Anterior cingulate cortex (tissue), 58 donors: ENCODE measurements around the gene NTHL1.
"Not testable (repeated sequence)": the region's sequence is repeated elsewhere in the genome, so short reads cannot be mapped to it uniquely, and the experiment has no call there.

Experiments used
- DNase-seq, 58 donors: peaks; one replicate each; lab custom pipeline; 2025; lab: John Stamatoyannopoulos, UW

Gene NTHL1

GRCh38 chr16:2016407-2016922, 31.2 kb downstream of the NTHL1 start:
- DNase-seq, result peak in 1 of 58 donors; percentile 11

DNA sequence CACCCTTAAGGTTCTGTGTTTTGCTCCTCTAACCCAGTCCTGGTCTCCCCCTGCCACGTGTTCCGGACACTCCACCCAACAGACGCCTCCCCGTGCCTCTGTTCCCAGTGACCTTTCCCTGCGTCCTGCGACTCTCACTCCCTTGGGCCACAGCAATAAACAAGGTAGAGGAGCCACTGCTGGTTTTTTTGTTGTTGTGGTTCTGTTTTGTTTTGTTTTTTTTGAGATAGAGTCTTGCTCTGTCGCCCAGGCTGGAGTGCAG, 31.8 kb downstream of the NTHL1 start:
- no peak for DNase-seq

- DNase-seq, result no peak
These were observed 32.3 kb downstream of the NTHL1 start for GRCh38 chr16:2015117-2015946.

- DNase-seq, result no peak
These were observed 34.1 kb downstream of the NTHL1 start for GRCh38 chr16:2013527-2013926.

- DNase-seq, result not testable (repeated sequence)
These were observed 35.9 kb downstream of the NTHL1 start for GRCh38 chr16:2011726-2012125.

GRCh38 chr16:2009791-2010510, 37.7 kb downstream of the NTHL1 start, which contains the start of gene ZNF598:
Gene ZNF598, minus strand, starts transcription at chr16:2009821.
- peak in 56 of 58 donors; percentile 15 to 89 (median 70) for DNase-seq

DNA sequence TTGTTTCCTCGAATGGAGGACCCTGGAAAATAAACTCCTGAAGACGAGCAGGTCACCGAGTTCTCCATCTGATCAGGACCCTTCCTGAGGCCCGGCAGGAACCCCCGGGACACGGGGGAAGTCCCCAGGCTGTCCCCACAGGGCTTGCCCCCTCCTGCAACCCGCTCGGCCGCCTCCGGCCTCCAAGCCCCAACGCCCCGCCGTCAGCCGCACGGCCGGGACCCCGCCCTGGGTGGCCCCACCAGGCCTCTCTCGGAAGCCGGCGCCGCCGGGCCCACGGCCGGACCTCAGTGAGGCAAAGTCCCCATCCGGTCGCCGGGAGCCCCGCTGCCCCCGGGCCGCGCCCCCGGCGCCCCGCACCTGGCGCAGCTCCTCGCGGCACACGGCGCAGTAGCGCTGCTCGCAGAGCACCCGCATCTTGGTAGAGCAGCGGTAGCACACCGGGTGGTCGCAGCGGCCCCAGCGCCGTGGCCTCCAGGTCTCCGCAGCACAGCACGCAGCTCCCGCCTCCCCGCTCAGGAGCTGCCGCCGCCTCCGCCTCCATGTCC, 38.4 kb downstream of the NTHL1 start:
- DNase-seq, result peak in 2 of 58 donors; percentile 44 to 45

DNA sequence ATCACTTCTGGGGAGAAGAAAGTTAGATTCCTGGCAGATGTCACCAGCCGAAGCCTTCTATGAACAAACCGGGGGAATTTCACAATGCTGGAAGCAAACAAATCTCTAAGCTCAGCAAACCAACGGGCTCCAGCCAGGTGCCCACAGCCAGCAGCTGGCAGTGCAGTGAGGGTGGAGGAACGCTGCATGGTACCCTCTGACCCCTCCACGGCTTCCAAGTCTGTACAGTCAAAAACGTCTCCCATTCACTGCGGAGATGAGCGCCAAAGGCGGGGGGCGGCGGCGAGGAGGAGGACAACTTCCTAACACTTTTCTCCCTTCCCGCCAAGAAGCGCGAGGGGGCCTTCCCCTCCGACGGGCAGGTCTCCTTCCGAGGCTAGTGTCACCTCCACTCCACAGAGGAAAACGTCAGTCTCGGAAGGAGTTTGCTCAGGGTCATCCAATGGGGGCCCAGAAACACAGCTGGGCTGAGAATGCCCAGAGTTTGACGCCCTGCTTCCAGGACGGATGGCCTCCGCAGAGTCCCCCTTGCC, 38.9 kb downstream of the NTHL1 start:
- DNase-seq, result no peak

DNA sequence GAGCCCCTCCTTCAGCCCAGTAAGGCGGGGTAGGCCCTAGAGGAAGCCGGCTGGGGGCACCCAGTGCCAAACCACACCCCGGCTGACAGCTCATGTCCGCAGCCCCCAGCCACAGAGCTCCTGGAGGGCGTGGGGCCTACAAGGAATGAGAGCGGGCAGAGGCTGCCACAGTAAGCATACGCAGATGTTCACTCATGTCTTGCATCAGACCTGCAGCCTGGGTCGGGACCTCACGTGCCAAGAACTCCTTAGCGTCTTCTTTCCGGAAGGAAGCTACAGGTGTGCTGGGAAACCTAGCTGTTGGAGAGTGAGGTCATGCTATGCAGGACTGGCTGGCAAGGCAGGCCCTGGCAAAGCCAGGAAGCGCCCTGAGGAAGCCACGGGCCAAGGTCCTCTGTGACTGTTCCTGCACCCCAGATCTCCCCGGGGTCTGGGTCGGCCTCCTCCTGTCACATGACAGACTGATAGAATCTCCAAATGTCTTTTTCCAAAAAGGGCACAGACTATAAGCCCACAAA, 39.6 kb downstream of the NTHL1 start:
- no peak for DNase-seq

- DNase-seq, result no peak
These were observed 40.4 kb downstream of the NTHL1 start for GRCh38 chr16:2007081-2007836.

GRCh38 chr16:2006317-2006716, 41.3 kb downstream of the NTHL1 start:
- no peak for DNase-seq

DNA sequence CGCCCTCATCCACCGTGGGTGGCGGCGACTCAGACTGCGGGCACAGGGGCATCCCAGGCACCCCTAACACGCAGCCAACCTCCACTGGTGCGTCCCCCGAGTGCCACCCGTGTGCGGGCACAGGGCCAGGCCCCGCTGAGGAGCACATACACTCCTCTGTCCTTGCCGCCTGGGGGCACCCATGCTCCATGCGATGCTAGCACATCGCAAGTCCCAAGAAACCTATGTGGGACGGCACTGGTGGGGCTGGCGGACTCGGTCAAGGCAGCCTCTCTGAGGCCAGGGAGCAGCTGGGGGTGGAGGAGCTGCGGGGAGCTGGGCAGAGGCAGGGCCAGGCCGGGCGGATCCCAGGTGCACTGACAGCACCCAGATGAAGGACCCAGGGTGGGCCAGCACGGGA, 42.0 kb downstream of the NTHL1 start:
- DNase-seq, result peak in 6 of 58 donors; percentile 16 to 55 (median 30)

DNA sequence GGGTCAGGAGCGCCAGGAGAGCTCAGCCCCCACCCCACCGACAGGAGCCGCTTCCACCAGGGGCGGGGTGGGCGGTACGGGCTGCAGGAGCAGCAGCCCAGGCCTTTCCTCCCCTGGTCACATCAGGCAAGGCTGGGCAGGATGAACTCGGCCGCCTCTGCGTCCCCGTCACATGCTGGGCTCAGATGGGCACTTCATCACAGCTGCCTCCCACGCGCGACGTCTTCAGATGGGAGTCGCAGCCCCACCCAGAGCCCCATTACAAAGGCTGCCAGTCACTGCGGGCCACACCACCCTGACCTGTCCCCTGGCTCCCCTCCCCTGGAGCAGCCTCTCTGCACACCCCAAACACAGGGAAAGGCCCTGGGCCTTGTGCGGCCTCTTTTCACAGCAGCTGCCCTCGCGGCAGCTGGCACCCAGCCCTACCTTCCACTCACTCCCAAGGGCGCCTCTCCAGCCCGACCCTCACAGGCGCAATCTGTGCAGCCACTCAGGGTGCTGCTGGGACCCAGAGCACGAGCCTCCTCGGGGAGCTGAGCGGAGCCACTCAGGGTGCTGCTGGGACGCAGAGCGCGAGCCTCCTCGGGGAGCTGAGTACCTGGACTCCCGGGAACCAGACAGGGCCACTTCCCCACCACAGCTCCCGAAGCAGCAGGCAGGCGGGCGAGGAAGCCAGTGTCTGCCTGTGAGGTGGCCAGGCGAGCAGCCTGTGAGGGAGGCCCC, 42.7 kb downstream of the NTHL1 start:
- DNase-seq, result no peak

DNA sequence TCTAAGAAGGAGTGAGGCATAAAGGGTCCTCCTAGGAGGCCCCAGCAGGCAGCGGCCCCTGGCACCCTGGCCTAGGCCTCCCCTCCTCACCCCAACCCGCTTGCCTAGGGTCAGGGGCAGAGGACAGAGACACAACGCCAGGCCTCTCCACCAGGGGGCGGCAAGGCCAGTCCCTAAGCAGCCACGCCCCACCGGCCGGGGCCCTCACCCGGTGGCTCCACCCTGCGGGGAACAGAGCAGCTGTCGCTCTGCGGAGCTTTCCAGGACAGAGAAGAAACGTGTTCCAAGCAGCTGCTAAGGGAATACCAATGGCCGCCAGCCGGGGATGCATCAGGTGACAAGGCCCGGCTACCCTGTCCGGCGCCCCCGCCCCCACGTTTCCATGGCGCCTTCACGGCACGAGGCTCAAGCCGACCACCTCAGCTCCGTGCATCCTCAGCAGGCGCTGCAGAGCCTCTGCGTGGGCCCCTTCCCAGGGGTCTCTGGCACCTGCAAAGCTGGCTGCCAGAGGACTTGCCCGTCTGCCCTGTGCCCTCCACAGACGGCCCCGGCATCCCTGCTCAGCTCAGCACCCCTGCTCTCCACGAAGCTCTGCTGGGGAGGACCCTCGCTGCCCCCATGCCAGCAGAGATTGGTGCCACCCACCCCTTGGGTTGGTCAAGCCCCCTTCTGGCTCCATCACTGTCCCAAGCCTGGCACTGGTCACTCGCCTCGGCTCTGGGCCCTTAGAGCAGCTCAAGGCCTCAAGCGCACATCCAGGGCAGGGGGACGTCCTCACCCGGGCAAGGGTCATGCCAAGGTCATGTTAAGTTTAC, 43.6 kb downstream of the NTHL1 start:
- DNase-seq, result peak in 52 of 58 donors; percentile 11 to 83 (median 54)

DNA sequence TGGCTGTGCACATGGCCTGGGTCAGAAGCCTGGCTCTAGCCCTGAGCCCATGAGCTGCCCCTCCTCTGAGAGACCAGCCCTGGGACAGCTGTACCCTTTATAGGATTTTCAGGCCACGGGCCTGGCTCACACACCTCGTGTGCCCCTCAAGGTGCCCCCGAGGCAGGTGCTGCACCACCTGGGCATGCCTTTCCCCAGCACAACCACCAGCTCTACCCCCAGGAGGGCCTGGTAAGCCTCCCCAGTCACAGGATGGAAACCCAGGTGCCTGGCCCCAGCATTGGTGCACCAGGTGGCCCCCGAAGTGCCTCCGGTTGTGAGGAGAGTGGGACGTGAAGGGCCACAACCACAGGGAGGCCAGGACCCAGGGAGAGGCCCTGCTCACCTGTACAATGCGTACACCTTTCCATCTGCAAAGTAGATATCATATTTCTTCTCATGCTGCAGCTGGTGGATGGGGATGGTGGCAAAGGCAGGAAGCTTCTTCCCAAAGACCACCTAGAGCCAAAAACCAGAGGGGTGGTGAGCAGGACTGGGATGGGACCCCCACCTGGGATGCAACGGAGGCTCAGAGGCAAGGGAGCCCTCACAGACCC, 44.3 kb downstream of the NTHL1 start:
- DNase-seq, result no peak

DNA sequence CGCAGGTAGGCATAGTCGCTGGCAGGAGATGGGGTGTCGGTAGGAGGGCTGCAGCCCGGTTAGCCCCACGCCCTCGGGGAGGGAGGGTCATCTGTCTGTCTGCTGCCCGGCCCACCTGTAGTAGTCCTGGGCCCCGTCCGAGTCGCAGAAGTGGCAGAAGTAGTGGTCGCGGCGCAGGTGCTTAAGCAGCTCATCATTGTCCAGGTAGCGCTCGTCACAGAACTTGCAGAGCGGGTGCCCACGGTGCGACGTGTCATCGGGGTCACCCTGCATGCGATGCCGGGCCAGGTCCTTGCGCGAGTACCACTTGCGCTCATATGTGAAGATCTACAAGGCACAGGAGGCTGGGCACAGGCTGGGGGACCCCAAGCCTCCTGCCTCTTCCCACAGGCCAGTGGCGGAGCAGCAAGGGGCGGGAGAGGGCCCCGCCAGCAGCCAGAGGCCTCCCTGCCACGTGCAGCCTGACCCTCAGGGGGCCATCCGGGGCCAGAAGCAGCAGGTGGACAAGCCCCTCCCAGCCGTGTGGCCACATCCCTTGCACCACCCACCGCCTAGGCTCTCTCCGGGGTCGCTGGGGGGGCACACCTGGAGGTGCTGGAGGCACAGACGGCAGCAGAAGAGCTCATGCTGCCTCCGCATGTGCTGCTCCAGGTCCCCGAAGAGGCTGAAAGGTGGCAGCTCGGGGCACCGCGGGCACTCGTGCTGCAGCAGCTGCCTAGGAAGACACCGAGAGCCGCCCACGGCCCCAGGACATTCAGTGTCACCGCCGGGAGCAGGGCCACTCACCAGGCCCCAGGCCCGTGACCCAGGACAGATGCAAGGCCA, 45.0 kb downstream of the NTHL1 start:
- DNase-seq, result no peak
